Measurements from ENCODE around the gene ARID5B.
A peak's percentile ranks its signal among the peaks of the same experiment; 100 is the strongest.

Gene ARID5B

GRCh38 chr10:61993711-61994401 lies 92.4 kb downstream of the ARID5B start:
- peak; percentile 59 for DNase-seq

GRCh38 chr10:61994405-61995219 lies 93.1 kb downstream of the ARID5B start:
- DNase-seq = no peak

DNA sequence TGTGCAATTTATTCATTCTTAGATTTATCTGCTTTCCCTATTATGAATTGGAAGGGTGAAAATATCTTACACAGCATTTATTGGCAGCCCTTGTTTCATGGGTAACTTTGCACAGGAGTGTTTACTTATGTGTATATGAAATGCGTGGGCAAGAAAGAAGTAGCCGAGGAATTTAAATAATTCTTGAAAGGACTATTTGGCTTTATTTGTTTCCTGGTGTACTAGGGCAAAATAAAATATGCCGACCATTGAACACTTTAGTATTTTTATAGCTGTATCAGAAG lies 93.7 kb downstream of the ARID5B start:
- no peak for DNase-seq

DNA sequence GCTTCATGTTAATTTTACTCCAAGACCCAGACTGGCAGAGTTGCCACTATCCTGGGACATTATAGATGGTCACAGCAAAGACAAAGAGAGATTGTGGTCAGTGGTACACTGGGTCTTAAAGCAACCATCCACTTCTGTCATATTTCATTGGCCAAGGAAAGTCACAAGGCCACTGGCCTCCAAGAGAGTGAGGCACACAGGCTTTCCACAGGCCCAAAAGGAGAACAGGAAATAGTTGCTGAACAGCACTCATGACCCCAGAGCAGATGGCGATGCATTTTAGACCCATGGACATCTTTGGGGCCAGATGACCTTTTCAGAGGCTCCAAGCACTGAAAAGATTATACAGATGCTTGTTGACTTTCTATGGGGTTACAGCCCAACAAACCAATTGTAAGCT lies 97.4 kb downstream of the ARID5B start:
- no peak for DNase-seq

DNA sequence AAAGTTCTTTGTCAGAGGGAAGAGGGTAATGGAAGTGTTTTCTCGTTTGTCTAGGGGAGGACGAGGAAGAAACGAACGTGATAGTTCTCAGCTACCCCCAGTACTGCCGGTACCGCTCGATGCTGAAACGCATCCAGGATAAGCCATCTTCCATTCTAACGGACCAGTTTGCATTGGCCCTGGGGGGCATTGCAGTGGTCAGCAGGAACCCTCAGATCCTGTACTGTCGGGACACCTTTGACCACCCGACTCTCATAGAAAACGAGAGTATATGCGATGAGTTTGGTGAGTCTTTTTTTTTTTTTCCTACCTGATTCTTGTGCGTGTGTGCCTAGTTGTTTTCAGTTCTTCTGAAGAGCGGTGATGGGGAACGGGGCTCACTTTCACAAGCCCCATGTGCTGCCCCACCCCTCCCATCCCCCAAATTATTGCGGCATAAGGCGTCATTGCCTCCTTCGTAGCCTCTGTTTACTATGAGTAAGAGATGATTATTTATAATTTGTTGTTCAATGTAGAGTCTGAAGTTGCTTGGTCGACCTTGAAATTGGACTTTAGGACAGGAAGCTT lies 98.6 kb downstream of the ARID5B start:
- no peak for DNase-seq

DNA sequence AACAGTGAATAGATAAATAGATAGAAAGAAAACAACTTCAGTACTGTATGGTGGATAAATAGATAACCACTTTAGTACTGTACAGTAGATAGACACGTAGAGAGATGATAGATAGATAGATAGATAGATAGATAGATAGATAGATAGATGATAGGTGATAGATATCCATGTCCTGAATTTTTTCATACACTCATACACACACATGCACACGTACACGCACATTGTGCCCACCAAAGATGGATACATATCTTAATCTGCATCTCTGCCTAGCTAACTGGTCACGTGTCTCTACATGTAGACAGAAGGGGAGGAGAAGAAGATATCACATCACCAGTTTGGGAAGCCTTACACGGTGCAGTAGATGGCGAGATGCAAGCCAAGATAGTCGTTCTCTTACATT lies 99.2 kb downstream of the ARID5B start:
- no peak for DNase-seq

DNA sequence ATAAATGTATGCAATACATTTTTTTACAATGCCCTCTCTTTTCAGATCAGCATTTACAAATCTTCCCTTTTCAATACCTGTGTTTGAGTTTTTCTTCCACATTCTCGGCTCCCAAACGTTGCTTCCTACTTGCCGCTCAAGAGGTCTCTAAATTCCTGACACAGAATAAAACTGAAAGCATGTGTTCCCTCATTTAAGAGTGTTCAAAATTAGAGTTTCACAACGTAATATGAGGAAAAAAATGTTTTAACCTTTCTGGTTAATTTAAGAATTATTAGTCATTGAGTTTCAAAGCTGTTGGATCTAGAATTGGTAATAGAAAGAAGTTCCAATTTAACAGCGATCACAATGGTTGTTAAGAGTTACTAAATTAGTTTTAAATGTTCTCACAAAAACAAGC lies 100.4 kb downstream of the ARID5B start:
- DNase-seq = no peak

DNA sequence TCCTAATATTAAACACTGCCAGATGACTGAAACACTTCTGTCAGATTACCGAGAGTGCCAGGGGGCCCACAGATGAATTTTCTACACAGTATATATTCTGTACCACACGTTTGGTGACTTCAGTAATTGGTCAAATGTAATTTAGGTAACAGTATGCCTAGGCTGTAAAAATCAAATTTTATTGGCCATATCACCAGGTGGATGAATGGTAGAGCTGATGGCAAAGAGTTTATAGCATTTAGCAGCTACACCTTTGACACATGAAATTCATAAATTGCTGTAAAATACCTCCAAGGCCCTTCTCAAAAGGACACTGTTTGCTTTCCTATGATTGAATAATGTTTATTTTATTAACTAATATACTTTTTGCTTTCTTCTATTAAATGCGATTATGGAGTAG lies 101.3 kb downstream of the ARID5B start:
- DNase-seq = no peak

GRCh38 chr10:62004042-62004441 lies 102.5 kb downstream of the ARID5B start:
- DNase-seq = no peak

GRCh38 chr10:62005281-62005680 lies 103.8 kb downstream of the ARID5B start:
- DNase-seq = no peak

DNA sequence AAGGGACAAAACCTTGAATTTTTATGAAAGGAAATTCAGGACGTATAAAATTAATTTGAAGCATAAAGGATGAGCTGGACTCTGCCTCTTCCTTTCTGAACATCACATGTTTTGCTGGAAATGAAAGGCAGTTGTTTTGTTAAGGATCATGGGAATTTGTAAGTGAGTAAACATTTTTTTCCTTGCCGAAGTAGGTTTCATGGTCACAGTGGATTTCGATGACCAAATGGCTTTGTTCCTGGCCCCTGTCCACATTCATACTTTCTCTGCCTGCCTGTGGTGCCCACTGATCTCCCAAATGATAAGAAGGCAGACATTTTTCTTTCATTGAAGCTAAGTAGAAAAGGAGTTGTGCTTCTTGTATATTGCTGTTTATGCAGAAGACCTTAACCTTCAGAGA lies 104.2 kb downstream of the ARID5B start:
- no peak for DNase-seq

- no peak for DNase-seq
These were observed 105.6 kb downstream of the ARID5B start for GRCh38 chr10:62007145-62007544.

DNA sequence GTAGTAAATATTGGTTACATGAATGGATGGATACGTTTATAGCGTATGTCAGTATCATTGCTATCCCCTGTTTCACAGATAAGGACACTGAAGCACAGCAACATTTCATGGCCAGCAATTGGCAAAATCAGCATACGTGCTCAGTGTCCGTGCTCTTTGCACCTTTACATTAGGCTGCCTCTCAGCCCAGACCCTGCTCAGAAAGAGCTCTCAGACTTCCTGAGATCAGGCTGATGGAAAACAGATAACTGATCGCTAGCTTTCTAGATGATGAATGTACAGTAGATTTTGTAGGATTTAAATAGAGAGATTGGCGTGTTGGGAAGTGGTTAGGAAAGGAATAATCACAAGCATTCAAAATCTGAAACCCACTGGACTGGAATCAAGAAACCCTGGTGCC lies 106.7 kb downstream of the ARID5B start:
- DNase-seq = no peak

GRCh38 chr10:62008946-62009345 lies 107.4 kb downstream of the ARID5B start:
- DNase-seq = no peak

- no peak for DNase-seq
These were observed 108.9 kb downstream of the ARID5B start for GRCh38 chr10:62010366-62010765.

DNA sequence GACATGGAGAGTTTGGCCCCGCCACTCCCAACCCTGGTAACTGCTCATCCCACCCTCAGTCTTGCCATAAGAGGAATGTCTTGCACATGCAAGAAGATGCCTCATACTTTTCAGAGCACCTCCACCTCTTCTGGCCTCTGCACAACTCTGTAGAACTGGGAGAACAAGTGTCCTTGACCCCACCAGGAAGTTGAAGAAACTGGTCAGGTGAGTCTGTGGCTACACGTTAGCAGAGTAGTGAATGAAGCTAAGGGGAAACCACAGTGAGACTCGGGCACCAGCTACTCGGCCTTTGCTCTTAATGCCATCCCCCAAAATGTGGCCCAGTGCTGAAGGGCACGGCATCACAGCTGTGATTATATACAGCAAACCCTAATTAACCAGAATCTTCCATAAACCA lies 110.1 kb downstream of the ARID5B start:
- no peak for DNase-seq

GRCh38 chr10:62012318-62012717 lies 110.8 kb downstream of the ARID5B start:
- DNase-seq = no peak

GRCh38 chr10:62014510-62014909 lies 113.0 kb downstream of the ARID5B start:
- no peak for DNase-seq

GRCh38 chr10:62015994-62016393 lies 114.5 kb downstream of the ARID5B start:
- DNase-seq = no peak

DNA sequence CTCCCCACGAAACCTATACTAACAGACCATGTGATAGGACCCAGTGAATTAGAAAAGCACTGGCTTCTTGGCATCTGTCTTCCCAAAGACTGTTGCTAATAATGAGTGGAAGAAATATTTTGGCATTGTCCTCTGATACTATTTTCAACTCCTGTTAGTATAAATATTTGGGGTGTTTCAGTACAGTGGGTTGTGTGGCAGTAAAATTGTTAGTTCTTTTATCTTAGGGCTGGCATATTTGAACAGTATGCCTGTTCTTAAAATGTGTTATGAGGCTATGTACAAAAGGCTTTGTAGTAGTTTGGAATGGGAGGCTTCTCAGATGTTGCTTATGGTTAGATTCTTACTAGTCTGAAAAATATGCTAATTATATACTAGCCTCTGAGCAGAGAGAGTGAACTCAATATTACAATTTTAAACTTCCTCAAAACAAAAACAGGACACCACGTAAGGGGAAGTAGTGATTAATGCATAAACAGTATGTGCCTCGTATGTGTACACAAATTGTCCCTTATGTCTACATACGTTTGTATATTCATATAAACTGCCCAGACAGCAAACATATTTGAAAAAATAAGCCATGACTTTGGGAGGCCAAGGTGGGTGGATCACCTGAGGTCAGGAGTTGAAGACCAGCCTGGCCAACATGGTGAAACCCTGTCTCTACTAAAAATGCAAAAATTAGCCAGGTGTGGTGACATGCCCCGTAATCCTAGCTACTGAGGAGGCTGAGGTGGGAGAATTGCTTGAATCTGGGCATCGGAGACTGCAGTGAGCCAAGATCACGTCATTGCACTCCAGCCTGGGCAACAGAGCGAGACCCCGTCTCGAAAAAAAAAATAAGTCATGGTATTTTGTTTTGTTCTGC lies 115.4 kb downstream of the ARID5B start:
- DNase-seq = no peak

DNA sequence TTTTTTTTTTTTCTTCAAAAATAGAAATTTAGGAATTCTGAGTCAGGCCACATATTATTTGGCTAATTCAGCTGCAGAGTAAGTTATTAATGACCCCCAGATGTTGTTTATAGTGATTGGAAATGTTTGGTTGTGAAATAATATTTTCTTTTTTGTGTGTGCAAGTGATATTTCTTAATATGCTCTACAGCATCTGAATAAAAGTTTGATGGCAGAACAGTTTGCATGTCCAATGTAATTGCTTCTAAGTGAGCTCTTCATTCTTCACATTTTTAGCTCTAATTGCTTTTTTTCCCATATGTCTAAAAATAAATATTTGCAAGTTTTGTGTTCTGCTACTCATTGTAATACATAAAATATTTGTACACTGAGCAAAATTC lies 116.0 kb downstream of the ARID5B start:
- DNase-seq = no peak

GRCh38 chr10:62018131-62018911 lies 116.8 kb downstream of the ARID5B start:
- DNase-seq = no peak
